Fibroblast of skin of back (primary cell): ENCODE data around the gene SLC22A13.
"Not testable (repeated sequence)": the region's sequence is repeated elsewhere in the genome, so short reads cannot be mapped to it uniquely, and the experiment has no call there.

Source experiments
- DNase-seq: peaks from one replicate; pipeline ENCODE4 v3.0.0-alpha.2; 2013

The SLC22A13 gene

GRCh38 chr3:38307599-38307998, 42.0 kb downstream of the SLC22A13 start:
- no peak for DNase-seq

DNA sequence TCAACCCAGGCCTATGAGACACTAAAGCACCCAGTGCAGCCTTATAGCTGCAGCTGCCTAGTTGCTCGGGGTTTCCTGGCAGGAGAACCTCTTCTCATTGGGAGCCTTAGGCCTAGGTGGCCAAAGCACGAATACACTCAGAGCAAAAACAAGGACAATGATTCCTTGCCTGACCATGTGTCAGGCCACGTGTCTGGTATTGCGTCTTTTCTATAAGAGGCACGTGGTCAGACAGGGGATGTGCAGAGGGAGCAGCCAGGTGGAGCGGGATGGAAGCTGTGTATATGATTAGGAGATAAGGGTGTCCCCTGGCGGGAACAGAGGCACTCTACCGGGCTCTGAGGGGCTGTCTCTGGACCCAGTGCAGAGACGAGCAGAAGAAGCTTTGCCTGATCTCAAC, 42.8 kb downstream of the SLC22A13 start:
- DNase-seq: no peak

GRCh38 chr3:38311476-38311875, 45.9 kb downstream of the SLC22A13 start:
- no peak for DNase-seq

GRCh38 chr3:38311941-38312340, 46.3 kb downstream of the SLC22A13 start:
- DNase-seq: no peak

DNA sequence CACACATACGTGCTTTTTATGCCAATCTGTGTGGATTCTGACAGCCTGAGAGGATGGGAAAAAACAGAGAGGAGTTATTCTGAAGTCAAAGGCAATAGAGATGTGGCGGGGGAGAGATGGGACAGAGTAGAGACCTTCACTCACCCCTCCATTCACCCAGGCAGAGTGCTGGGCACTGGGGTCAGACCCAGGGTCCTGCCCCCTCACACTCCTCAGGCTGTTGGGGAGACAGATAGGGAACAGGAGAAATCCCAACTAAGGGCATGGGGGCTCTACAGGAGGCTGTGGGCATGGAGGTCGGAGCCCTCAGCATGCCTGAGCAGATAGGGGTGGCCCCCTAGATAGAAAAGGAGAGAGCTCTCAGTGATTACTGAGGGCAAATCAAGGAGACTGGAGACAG, 46.7 kb downstream of the SLC22A13 start:
- no peak for DNase-seq

DNA sequence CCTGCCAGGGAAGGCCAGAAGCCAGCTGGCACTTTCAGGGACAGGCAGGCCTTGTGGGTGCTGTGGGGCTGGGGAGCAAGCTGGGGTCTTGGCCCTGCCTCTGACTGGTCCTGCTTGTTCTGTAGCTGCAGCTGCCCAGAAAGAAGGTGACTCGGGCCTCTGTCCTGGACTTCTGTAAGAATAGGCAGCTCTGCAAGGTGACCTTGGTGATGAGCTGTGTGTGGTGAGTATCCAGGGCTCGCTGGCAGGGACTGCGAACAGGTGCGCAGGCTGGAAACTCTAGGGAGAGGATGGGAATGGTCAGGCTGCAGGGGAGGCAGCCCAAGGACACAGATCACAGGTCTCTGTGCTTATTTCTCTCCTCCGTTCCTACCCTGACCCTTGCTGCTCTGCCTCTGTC, 47.7 kb downstream of the SLC22A13 start:
- DNase-seq: no peak

DNA sequence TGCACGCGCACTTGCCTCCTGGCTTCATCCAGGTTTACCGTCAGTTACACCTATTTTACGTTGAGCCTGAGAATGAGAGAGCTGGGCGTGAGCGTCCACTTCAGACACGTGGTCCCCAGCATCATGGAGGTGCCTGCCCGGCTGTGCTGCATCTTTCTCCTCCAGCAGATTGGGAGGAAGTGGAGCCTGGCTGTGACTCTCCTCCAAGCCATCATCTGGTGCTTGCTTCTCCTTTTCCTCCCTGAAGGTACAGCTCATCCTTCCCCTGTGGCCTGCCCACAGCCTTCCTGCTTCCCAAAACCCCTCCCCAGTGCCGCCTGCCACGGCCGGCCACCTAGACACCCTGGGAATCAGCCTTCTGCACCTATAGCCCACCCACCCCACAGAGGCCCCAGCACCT, 48.1 kb downstream of the SLC22A13 start:
- no peak for DNase-seq

DNA sequence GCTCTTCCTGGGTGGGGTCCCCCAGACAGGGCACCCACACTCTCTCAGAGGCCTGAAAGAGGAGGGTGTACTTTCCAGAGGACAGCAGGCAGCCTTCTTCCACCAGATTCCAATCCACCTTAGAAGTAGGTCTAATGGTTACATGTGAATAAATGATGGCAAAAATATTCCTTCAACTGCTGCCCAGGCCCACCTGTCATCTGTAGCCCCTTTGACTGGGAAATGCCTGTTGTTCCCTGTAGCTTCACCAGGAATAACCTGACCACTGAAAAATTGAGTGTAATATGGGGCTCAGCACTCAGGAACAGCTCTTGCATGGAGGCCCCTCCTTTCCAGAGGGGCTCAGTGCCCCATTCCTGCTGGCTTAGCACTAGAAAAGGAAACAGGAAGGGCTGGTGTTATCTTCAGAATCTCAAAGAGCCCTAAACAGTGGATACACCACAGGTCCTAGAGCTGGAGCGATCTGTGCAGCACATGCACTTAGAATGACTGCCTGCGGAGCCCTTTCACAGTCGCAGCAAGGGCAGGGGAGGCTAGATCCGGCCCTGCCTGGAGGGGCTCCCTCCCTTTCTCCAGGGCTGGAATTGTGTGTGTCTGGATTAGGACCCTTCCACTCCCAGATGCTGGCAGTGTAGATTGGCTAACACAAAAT, 48.6 kb downstream of the SLC22A13 start:
- DNase-seq: no peak

GRCh38 chr3:38314764-38315487, 49.3 kb downstream of the SLC22A13 start:
- no peak for DNase-seq

GRCh38 chr3:38315488-38316230, 50.0 kb downstream of the SLC22A13 start:
- DNase-seq: no peak

DNA sequence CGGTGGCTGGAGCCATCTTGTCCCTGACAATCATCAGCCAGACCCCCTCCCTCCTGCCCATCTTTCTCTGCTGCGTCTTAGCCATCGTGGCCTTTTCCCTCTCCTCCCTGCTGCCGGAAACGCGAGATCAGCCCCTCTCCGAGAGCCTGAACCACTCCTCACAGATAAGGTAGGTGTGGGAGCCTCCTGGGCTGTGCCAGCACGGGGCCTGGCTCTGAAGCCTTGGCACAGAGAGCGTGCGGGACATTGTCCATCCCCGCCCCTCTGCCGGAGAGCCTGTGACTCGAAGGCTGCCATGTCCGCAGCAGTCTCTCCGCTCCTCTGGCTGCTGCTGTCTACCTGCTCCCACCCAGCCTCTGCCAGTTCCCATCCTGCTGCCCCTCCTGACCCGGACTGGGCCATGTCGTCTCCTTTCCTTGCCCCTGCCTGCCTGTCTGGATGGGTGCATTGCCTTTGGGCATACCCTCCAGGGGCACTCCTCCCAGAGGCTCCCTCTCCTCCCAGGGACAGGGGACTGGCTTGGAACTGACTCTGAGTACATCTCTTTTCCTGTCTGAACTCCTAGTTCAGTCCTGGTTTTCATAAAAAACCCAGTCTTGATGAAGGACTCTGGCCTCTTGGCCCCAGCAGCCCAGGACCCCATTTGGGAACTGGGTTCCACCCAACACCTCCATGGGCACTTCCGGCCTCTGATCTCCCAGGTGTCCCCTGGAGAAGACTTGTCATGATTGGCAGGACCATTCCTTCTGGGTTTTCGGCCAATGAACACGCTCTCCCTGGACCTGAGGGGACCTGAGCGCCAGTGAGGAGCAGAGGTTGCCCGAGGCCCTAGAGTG, 51.0 kb downstream of the SLC22A13 start:
- no peak for DNase-seq

DNA sequence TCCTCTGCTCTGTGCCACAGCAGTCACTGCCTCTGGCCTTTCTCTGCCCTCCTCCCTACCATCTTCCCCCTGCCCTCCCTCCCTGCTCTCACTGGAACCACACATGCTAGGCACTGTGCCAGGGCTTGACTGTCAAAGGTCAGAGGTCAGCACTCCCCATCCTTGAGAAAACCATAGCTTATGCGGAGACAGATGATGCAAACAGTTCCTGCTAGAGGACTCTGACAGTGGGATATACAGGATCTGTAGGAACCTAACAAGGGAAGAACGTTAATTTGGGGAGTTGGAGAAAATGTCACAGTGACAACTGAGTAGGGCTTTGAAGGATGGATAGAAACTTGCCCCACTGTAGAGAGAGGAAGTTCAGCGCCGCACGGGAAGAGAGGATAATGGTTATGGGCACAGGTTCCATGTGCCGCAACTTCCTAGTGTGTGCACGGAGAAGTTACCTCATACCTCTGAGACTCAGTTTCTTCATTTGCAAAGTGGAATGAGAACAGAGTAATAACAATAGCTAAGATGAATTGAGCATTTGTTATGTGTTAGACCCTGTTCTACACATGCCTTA, 51.7 kb downstream of the SLC22A13 start:
- DNase-seq: no peak

- DNase-seq: no peak
Observed at GRCh38 chr3:38318766-38319671, 53.4 kb downstream of the SLC22A13 start.

DNA sequence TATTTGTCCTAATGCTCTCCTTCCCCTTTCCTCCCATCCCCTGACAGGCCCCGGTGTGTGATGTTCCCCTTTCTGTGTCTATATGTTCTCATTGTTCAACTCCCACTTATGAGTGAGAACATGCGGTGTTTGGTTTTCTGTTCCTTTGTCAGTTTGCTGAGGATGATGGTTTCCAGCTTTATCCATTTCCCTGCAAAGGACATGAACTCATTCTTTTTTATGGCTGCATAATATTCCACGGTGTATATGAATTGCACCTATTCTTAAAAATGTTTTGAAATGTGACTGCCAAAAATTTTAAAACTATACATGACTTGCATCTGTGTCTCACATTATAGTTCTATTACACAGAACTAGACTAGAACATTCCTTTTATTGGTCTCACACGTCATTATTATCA, 55.0 kb downstream of the SLC22A13 start:
- not testable (repeated sequence) for DNase-seq

DNA sequence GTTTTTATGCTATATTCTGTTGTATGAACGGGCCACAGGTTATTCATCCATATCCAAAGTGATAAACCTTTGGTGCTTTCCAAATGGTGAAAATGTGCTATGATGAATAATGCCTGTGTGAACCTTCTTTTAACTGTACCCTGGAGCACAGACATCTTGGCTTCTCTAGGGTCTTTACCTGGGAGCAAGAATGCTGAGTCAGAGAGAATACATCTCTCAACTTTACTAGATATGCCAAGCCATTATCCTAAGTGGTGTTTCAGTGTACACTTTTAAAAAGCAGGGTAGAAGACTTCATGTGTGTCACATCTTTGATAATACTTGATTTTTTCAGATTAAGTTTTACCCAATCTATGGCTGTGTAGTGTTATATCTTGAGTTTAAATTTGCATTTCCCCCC, 57.4 kb downstream of the SLC22A13 start:
- no peak for DNase-seq

DNA sequence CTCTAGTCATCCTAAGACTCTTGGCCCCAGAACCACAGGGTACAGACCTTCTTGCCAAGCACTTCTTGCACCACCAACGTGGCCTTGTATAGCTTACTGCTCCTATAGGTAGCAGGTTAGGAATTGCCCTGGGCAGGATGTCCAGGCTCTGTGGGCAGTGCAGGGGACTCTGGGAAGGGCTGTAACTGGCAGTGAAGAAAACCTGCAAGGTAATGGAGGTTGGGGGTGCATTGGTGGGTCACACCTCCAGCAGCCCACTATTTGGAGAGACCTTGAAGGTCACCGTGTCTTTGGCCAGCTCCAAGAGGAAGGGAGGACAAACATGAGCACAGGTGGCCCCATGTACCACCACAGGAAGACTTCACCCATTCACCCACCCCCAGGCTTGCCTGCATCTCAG, 59.6 kb downstream of the SLC22A13 start:
- DNase-seq: no peak

- peak; percentile 66 for DNase-seq
Observed at GRCh38 chr3:38327335-38328009, 61.9 kb downstream of the SLC22A13 start.
